CD4-positive, CD25-positive, alpha-beta regulatory T cell (primary cell): ENCODE data around the gene GPR65. TPM values are rescaled to one million over a fixed set of nuclear protein-coding genes. Genes with fewer than 3 reads are reported as not detected.

Experiments used
- ATAC-seq, 2 donors: fragments of 150-1000 bp; cut with Tn5 transposase; one replicate each; pipeline ENCODE4 v1.10.0; 2021; ENCODE audit warnings: low read depth in 2 of 2, moderate number of reproducible peaks in 2 of 2, moderate library complexity in 1 of 2
- DNase-seq, 3 donors: peaks; one replicate each; pipeline versions ENCODE4 v3.0.0 to v3.0.0-alpha.2; 2012 to 2022; ENCODE audit warnings: mixed read lengths in 1 of 3
- H3K27ac ChIP-seq: one replicate; pipeline ENCODE4 v1.7.0; 2013; ENCODE audit warnings: mild to moderate bottlenecking, low read length; ENCODE audit not compliant: insufficient read depth, poor library complexity, severe bottlenecking
- H3K27me3 ChIP-seq: one replicate; pipeline ENCODE4 v1.7.0; 2013; ENCODE audit warnings: low read length; ENCODE audit not compliant: control insufficient read depth, insufficient read depth
- H3K36me3 ChIP-seq: one replicate; pipeline ENCODE4 v1.7.0; 2013; ENCODE audit warnings: mild to moderate bottlenecking, low read length, moderate library complexity; ENCODE audit not compliant: control insufficient read depth, insufficient read depth
- H3K4me1 ChIP-seq: 2 replicates; pipeline ENCODE4 v1.7.0; 2013; ENCODE audit warnings: mild to moderate bottlenecking, low read length; ENCODE audit not compliant: insufficient read depth, control insufficient read depth, poor library complexity, severe bottlenecking
- H3K4me3 ChIP-seq: one replicate; pipeline ENCODE4 v1.7.0; 2013; ENCODE audit warnings: low read depth, mild to moderate bottlenecking, low read length, moderate library complexity
- H3K9me3 ChIP-seq, 2 experiments: 1 replicate in 1 of 2; 2 replicates in 1 of 2; pipeline ENCODE4 v1.7.0; 2013; ENCODE audit warnings: low read length in 2 of 2, mild to moderate bottlenecking in 1 of 2, moderate library complexity in 1 of 2; ENCODE audit not compliant: control insufficient read depth in 2 of 2
- H3K27ac Mint-ChIP-seq, 3 donors: one replicate each; pipeline ENCODE4 v1.8.0; 2020 to 2022; ENCODE audit warnings: mild to moderate bottlenecking in 3 of 3, mixed read lengths in 3 of 3, moderate library complexity in 2 of 3
- H3K27me3 Mint-ChIP-seq: one replicate; pipeline ENCODE4 v1.8.0; 2022; ENCODE audit warnings: mild to moderate bottlenecking, mixed read lengths
- H3K36me3 Mint-ChIP-seq: one replicate; pipeline ENCODE4 v1.8.0; 2020; ENCODE audit warnings: mixed read lengths
- H3K4me1 Mint-ChIP-seq, 4 donors: one replicate each; pipeline ENCODE4 v1.8.0; 2020 to 2022; ENCODE audit warnings: mixed read lengths in 4 of 4, mild to moderate bottlenecking in 1 of 4
- H3K4me3 Mint-ChIP-seq, 4 donors: one replicate each; pipeline ENCODE4 v1.8.0; 2020 to 2022; ENCODE audit warnings: mild to moderate bottlenecking in 4 of 4, mixed read lengths in 4 of 4, moderate library complexity in 3 of 4
- H3K9me3 Mint-ChIP-seq, 7 donors: one replicate each; pipeline ENCODE4 v1.8.0; 2020 to 2022; ENCODE audit warnings: mixed read lengths in 7 of 7, mild to moderate bottlenecking in 3 of 7, moderate library complexity in 2 of 7
- polyA plus RNA-seq, 4 donors: library from polyadenylated mRNA; unstranded; fragments of 300-500 nt; fragmentation: Illumina TruSeq; gene quantifications; one replicate each; pipeline ENCODE4 v1.2.3, GENCODE V29; 2021
- total RNA-seq: library from RNA; stranded (reverse); gene quantifications from one replicate; pipeline ENCODE4 v1.2.3, GENCODE V29; 2022

Gene GPR65
- total and polyA plus RNA-seq, 5 donors from 2014 or later: 12.3 to 15.5 (median 12.9) TPM

DNA sequence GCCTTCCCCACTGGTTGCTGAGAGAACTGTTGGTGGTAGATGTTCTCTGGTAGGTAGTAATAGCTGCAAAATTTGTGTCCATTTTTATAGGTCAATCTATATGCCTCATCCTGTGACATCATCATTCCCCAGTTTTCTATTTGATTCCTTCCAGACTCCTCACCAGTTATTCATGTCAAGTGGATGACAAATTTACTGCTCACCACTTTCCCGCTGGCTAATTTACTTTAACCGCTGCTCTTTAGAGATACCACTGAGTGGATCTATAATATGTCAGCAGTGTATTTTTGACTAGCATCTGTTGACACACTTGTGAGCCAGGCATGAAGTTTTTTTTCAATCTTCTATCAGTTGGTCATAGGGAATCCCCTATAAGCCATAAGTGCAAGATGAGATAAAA, 24.6 kb downstream of the GPR65 start:
- Mint-ChIP-seq H3K9me3 (peaks cover 0 to 6% (median 0%) of the 10 kb centered on the region in 7 donors), H3K36me3 (no peaks in the 10 kb centered on the region), H3K27ac (peak overlapping the region in 2 of 3 donors; percentile 52 to 53), H3K27me3 (no peaks in the 10 kb centered on the region), H3K4me1 (peaks cover 21 to 63% (median 44%) of the 10 kb centered on the region in 4 donors), H3K4me3 (peak overlapping the region in 1 of 4 donors; percentile 13)
- Histone ChIP-seq H3K36me3 (no peaks in the 10 kb centered on the region), H3K27ac (no peak overlapping the region), H3K27me3 (no peaks in the 10 kb centered on the region), H3K4me1 (peaks cover 25% of the 10 kb centered on the region), H3K4me3 (no peak overlapping the region), H3K9me3 (no peaks in the 10 kb centered on the region)
- DNase-seq (no peak), ATAC-seq (no peak)

GRCh38 chr14:88030079-88030478, 25.1 kb downstream of the GPR65 start:
- no peaks in the 10 kb centered on the region for H3K9me3 ChIP-seq
- Mint-ChIP-seq H3K36me3 (no peaks in the 10 kb centered on the region), H3K9me3 (peaks cover 0 to 7% (median 0%) of the 10 kb centered on the region in 7 donors), H3K27ac (peak overlapping the region; percentile 53 to 97 (median 84)), H3K4me3 (peak overlapping the region in 1 of 4 donors; percentile 8), H3K4me1 (peaks cover 21 to 57% (median 40%) of the 10 kb centered on the region in 4 donors), H3K27me3 (no peaks in the 10 kb centered on the region)
- ATAC-seq (peak; percentile 28 to 42), DNase-seq (peak in 1 of 3 donors; percentile 30)
- no peak overlapping the region for H3K4me3 ChIP-seq
- H3K27me3 ChIP-seq: no peaks in the 10 kb centered on the region
- no peaks in the 10 kb centered on the region for H3K36me3 ChIP-seq
- H3K27ac ChIP-seq: no peak overlapping the region
- H3K4me1 ChIP-seq: peaks cover 25% of the 10 kb centered on the region

- Histone ChIP-seq H3K9me3 (no peaks in the 10 kb centered on the region), H3K36me3 (no peaks in the 10 kb centered on the region), H3K4me1 (peaks cover 25% of the 10 kb centered on the region), H3K27me3 (no peaks in the 10 kb centered on the region), H3K27ac (no peak overlapping the region), H3K4me3 (no peak overlapping the region)
- ATAC-seq (no peak), DNase-seq (no peak)
- peaks cover 4% of the 10 kb centered on the region for H3K36me3 Mint-ChIP-seq
- peaks cover 21 to 49% (median 35%) of the 10 kb centered on the region in 4 donors for H3K4me1 Mint-ChIP-seq
- H3K27me3 Mint-ChIP-seq: no peaks in the 10 kb centered on the region
- H3K27ac Mint-ChIP-seq: peak overlapping the region in 1 of 3 donors; percentile 84
- peaks cover 0 to 7% (median 0%) of the 10 kb centered on the region in 7 donors for H3K9me3 Mint-ChIP-seq
- no peak overlapping the region for H3K4me3 Mint-ChIP-seq
Measured at GRCh38 chr14:88030892-88031291, 26.0 kb downstream of the GPR65 start.

GRCh38 chr14:88032373-88032772, 27.4 kb downstream of the GPR65 start:
- no peak overlapping the region for H3K27ac Mint-ChIP-seq
- Histone ChIP-seq H3K4me1 (peaks cover 15% of the 10 kb centered on the region), H3K27me3 (no peaks in the 10 kb centered on the region), H3K4me3 (no peak overlapping the region), H3K9me3 (no peaks in the 10 kb centered on the region), H3K27ac (no peak overlapping the region), H3K36me3 (no peaks in the 10 kb centered on the region)
- H3K36me3 Mint-ChIP-seq: peaks cover 6% of the 10 kb centered on the region
- DNase-seq: no peak
- H3K4me1 Mint-ChIP-seq: peaks cover 11 to 34% (median 23%) of the 10 kb centered on the region in 4 donors
- H3K9me3 Mint-ChIP-seq: peaks cover 0 to 7% (median 0%) of the 10 kb centered on the region in 7 donors
- H3K27me3 Mint-ChIP-seq: no peaks in the 10 kb centered on the region
- no peak for ATAC-seq
- H3K4me3 Mint-ChIP-seq: no peak overlapping the region

- no peaks in the 10 kb centered on the region for H3K27me3 ChIP-seq
- DNase-seq (no peak), ATAC-seq (no peak)
- peaks cover 9% of the 10 kb centered on the region for H3K4me1 ChIP-seq
- H3K4me1 Mint-ChIP-seq: peaks cover 16 to 36% (median 25%) of the 10 kb centered on the region in 4 donors
- no peaks in the 10 kb centered on the region for H3K9me3 ChIP-seq
- H3K27ac Mint-ChIP-seq: peak overlapping the region in 1 of 3 donors; percentile 17
- no peak overlapping the region for H3K27ac ChIP-seq
- H3K36me3 ChIP-seq: no peaks in the 10 kb centered on the region
- peaks cover 6% of the 10 kb centered on the region for H3K36me3 Mint-ChIP-seq
- no peak overlapping the region for H3K4me3 ChIP-seq
- H3K4me3 Mint-ChIP-seq: no peak overlapping the region
- H3K27me3 Mint-ChIP-seq: no peaks in the 10 kb centered on the region
- peaks cover 0 to 7% (median 0%) of the 10 kb centered on the region in 7 donors for H3K9me3 Mint-ChIP-seq
Measured at GRCh38 chr14:88034076-88034475, 29.1 kb downstream of the GPR65 start.

GRCh38 chr14:88036422-88036821, 31.5 kb downstream of the GPR65 start:
- no peak overlapping the region for H3K27ac Mint-ChIP-seq
- H3K9me3 Mint-ChIP-seq: peaks cover 0 to 6% (median 0%) of the 10 kb centered on the region in 7 donors
- Histone ChIP-seq H3K27ac (no peak overlapping the region), H3K27me3 (no peaks in the 10 kb centered on the region), H3K9me3 (no peaks in the 10 kb centered on the region), H3K4me1 (no peaks in the 10 kb centered on the region), H3K4me3 (no peak overlapping the region), H3K36me3 (no peaks in the 10 kb centered on the region)
- H3K4me3 Mint-ChIP-seq: no peak overlapping the region
- ATAC-seq (no peak), DNase-seq (no peak)
- peaks cover 6% of the 10 kb centered on the region for H3K36me3 Mint-ChIP-seq
- no peaks in the 10 kb centered on the region for H3K27me3 Mint-ChIP-seq
- peaks cover 0 to 19% (median 12%) of the 10 kb centered on the region in 4 donors for H3K4me1 Mint-ChIP-seq

GRCh38 chr14:88037325-88037724, 32.4 kb downstream of the GPR65 start:
- Mint-ChIP-seq H3K27me3 (no peaks in the 10 kb centered on the region), H3K4me1 (peaks cover 0 to 16% (median 12%) of the 10 kb centered on the region in 4 donors), H3K36me3 (peaks cover 6% of the 10 kb centered on the region), H3K4me3 (no peak overlapping the region), H3K27ac (no peak overlapping the region), H3K9me3 (peaks cover 0 to 5% (median 0%) of the 10 kb centered on the region in 7 donors)
- Histone ChIP-seq H3K27ac (no peak overlapping the region), H3K9me3 (no peaks in the 10 kb centered on the region), H3K27me3 (no peaks in the 10 kb centered on the region), H3K36me3 (no peaks in the 10 kb centered on the region), H3K4me3 (no peak overlapping the region), H3K4me1 (no peaks in the 10 kb centered on the region)
- ATAC-seq (no peak), DNase-seq (no peak)

DNA sequence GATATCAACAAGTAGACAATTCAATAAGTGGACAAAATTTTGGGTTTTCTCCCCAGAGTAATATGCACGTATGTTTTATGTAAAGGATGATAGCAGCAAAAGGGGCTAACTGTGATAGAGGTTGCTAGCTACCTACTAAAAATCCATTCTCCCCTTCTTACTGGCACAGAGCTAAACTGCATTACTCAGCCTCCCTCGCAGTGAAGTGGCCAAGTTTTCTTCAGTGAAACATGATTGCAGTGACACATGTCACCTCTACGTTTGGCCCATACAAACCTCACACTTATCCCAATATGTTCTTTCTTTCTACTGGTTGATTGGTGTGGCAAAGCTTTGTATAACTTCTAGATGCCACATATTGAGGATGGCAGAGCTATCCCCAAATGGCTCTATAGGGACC, 34.3 kb downstream of the GPR65 start:
- Histone ChIP-seq H3K27me3 (no peaks in the 10 kb centered on the region), H3K4me1 (peaks cover under 1% of the 10 kb centered on the region), H3K36me3 (no peaks in the 10 kb centered on the region), H3K4me3 (no peak overlapping the region), H3K27ac (no peak overlapping the region), H3K9me3 (no peaks in the 10 kb centered on the region)
- H3K36me3 Mint-ChIP-seq: peaks cover 6% of the 10 kb centered on the region
- ATAC-seq (no peak), DNase-seq (no peak)
- peaks cover 2 to 18% (median 12%) of the 10 kb centered on the region in 4 donors for H3K4me1 Mint-ChIP-seq
- H3K27ac Mint-ChIP-seq: no peak overlapping the region
- no peak overlapping the region for H3K4me3 Mint-ChIP-seq
- peaks cover 0 to 1% (median 0%) of the 10 kb centered on the region in 7 donors for H3K9me3 Mint-ChIP-seq
- H3K27me3 Mint-ChIP-seq: no peaks in the 10 kb centered on the region
